Forelimb muscle (tissue), 1 donor: ENCODE results near the gene DNAL4. TPM values are rescaled to one million over a fixed set of nuclear protein-coding genes. Genes with fewer than 3 reads are reported as not detected.
"Not testable (repeated sequence)": the region's sequence is repeated elsewhere in the genome, so short reads cannot be mapped to it uniquely, and the experiment has no call there.

ENCODE experiments used
- DNase-seq: peaks from one replicate; pipeline ENCODE4 v3.0.0-alpha.2; 2013; ENCODE audit warnings: low read depth
- polyA plus RNA-seq: library from polyadenylated mRNA; unstranded; fragments of 120-200 nt; gene quantifications from one replicate; pipeline ENCODE4 v1.2.1, GENCODE V29; 2013; ENCODE audit not compliant: insufficient read length

The DNAL4 gene
- polyA plus RNA-seq, 1 donor: 12.5 TPM

GRCh38 chr22:38827510-38827909 lies 33.6 kb upstream of the DNAL4 start:
- no peak for DNase-seq

- DNase-seq: no peak
Observed at GRCh38 chr22:38826801-38827200, 32.9 kb upstream of the DNAL4 start.

GRCh38 chr22:38826386-38826785 lies 32.4 kb upstream of the DNAL4 start:
- no peak for DNase-seq

- peak; percentile 46 for DNase-seq
Observed at GRCh38 chr22:38824585-38824984, 30.6 kb upstream of the DNAL4 start.

DNA sequence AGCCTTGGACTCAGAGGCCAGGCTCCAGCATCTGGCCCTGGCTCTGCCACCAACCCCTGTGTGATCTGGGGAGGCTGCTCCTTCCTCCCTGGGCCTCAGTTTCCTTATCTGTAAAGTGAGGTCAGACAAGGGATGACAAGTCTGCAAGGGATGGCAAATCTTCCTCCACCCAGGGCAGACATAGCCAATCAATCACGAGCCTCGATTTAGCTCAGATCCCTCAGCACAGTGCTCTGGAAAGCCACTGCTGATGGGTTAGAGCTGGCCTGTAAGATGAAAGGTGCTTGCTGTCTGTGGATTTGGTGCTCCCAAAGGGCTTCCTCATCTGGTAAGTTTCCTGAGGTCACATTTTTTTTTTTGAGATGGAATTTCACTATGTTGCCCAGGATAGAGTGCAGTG lies 29.7 kb upstream of the DNAL4 start:
- DNase-seq: no peak

- DNase-seq: no peak
Observed at GRCh38 chr22:38823076-38823475, 29.1 kb upstream of the DNAL4 start.

DNA sequence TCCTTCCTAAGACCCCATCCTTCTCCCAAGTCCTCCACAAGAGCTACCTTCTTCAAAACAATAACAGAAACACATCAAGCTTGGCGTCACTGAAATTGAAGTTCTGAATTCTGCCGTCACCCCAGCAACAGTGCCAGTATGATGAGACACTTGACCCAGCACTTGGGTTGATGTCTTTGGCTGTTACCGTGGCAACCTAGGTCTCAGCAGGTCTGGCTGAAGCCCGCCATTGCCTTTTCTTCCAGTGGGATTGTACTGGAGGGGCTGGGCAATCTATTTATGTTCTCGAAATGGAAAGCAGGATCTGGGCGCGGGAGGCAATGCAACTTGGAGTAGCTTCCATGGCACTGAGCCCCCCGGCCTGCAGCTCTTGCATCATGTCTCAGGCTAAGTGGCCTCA lies 26.1 kb upstream of the DNAL4 start:
- no peak for DNase-seq

DNA sequence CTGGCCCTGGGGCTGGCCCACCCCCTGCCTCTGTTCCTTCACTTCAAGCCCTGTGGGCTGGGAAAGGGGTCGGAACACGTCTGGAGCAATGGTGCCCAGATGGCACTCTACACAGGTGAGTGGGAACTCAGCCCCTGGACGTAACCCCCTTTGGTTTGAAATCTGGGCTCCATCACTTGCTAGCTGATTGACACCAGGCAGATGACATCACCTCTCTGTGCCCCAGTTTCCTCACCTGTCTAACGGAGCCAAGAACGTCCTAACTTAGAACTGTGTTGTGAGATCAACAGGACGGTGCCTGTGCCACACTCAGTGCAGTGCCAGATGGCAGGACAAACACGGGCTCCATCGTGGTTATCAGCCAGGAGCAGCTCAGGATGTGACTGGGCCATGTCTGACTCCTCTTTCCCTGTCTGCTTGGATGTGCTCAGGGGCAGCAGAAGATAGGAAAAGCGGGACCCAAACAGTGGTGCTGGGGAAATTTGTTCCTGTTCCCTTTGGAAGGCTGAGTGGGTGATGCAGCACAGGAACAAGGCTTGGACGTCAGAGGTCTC lies 25.5 kb upstream of the DNAL4 start:
- DNase-seq: no peak

- DNase-seq: no peak
Observed at GRCh38 chr22:38817196-38817595, 23.3 kb upstream of the DNAL4 start.

GRCh38 chr22:38815842-38816241 lies 21.9 kb upstream of the DNAL4 start:
- no peak for DNase-seq

- no peak for DNase-seq
Observed at GRCh38 chr22:38811241-38811640, 17.3 kb upstream of the DNAL4 start.

- DNase-seq: not testable (repeated sequence)
Observed at GRCh38 chr22:38805041-38805593, 11.2 kb upstream of the DNAL4 start.

DNA sequence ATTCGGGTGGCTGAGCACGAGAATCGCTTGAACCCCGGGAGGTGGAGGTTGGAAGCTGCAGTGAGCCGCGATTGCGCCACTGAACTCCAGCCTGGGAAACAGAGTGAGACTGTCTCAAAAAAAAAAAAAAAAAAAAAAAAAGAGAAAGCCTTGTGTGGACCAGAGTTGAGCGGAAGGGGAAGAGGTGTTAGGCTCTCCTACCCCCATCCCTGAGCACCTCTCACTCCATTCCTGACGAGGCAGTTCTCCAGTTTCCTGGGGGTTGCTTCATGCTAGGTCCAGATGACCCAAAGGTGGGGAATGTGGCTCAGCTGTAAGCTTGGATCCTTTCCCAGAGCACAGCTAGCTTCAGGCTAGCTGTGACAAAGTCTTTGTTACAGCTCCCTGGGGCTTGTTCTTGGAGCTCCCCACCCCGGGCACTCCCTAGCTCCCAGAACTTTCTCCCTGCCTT lies 8.8 kb upstream of the DNAL4 start:
- DNase-seq: peak; percentile 47

GRCh38 chr22:38799265-38800002 lies 5.5 kb upstream of the DNAL4 start:
- no peak for DNase-seq

- DNase-seq: no peak
Observed at GRCh38 chr22:38798496-38798895, 4.6 kb upstream of the DNAL4 start.

DNA sequence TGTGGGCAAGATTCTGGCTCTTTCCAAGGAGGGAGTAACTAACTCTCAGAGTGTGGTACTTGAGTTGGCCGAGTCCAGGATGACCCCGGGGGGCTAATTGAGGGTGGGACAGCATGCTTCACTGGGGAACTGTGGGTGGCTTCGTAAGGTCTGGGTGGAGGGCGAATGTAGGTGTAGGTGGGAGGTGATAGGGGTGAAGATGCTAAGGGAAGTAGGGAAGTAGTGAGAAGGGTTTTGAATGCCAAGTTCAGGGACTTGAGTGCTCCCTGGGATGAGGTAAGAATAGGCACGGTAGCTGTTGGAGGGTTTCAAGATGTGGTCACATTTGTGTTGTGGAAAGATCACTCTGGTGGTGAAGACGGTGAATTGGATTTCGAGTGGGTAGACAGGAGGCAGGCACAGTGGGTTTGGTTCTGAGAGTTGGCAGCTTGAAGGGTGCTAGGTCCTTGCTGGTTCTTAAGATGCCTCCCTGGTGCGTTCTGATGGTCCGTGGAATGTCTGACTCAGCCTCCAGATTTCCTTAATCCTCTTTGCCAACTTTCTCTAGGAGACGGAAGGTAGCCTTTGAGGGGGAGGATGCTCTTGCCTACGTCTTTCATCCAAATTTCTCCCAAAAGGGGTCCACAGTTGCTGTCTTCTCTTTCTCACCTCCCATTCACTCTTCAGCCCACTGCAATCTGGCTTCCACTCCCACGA lies 2.5 kb upstream of the DNAL4 start:
- DNase-seq: no peak

GRCh38 chr22:38795569-38795968 lies 1.6 kb upstream of the DNAL4 start:
- DNase-seq: no peak

DNA sequence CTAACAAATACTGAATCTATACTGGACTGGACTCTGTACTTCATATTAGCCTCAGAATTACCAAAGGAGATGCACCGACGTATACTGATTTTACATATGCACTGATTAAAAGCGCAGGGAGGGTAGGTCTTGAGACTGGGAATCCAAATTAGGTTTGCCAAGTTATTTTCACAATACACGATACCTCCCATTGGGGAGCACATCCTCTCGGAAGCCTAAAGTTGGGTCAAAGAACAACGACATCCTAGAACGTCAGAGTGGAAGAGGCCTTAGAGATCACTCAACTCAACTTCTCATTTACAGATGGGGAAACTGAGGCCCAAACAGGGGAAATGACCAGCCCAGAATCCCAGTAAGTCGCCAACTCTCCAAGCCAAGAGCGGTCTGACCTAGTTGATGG lies 626 bp downstream of the DNAL4 start:
- DNase-seq: no peak

DNA sequence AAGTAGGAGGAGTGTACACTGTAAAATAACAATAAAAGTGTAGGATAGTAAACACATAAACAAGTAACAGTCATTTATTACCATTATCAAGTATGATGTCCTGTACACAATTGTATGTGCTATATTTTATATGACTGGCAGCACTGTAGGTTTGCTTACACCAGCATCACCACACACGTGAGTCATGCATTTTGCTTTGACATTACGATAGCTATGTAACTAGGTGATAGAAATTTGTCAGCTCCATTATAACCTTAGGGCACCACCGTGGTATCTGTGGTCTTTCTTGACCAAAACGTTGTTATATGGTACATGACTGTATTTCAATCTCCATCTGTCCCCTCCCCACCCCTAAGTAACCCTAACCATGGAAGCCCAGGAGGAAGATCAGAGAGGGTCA lies 1.1 kb downstream of the DNAL4 start:
- DNase-seq: no peak

DNA sequence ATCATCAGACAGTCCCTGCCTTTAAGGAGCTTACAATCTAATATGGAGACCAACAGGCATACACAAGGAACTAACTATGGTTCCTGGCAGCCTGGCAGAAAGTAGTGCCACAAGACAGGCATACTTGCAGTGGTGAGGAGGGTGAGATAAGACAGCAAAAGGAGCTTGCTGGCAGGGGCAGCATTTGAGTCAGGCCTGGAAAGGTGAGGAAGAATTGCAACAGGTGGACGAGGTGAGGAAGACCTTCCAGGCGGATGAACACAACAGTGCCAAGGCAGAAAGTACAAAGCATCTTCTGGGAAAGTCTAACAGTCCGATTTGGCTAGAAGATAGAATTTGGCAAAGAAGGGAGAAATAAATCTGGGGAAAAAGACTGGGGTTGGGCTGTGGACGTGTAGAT lies 4.3 kb downstream of the DNAL4 start:
- no peak for DNase-seq

DNA sequence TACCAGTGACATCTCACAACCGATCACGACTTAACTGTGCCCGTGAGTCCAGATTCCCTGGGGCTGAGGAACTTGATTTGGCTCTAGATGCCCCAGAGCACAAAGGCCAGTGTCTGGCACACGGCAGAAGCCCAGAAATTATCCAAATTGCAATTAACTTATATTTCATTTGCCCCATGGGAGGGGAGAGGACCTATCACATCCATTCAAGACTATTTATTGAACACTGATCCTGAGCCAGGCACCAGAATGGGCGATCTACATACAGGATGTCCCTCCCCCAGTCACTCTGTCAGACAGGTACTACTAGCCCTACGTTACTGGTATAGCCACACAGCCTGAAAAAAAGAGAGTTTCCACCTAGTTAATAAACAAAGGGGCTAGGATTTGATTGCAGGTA lies 5.1 kb downstream of the DNAL4 start:
- DNase-seq: no peak

GRCh38 chr22:38788021-38788816 lies 5.7 kb downstream of the DNAL4 start:
- peak; percentile 75 for DNase-seq
